ENCODE results near the gene LARGE1.

Gene LARGE1

GRCh38 chr22:33656808-33657628 lies 263.3 kb downstream of the LARGE1 start:
- no peak for DNase-seq (ENCODE audit: low spot score)

GRCh38 chr22:33654173-33654895 lies 265.9 kb downstream of the LARGE1 start:
- no peak for DNase-seq (ENCODE audit: low spot score)

GRCh38 chr22:33653532-33654063 lies 266.7 kb downstream of the LARGE1 start:
- DNase-seq (ENCODE audit: low spot score), result no peak

GRCh38 chr22:33652615-33653014 lies 267.7 kb downstream of the LARGE1 start:
- no peak for DNase-seq (ENCODE audit: low spot score)

- DNase-seq (ENCODE audit: low spot score), result no peak
Observed at GRCh38 chr22:33650244-33650643, 270.0 kb downstream of the LARGE1 start.

GRCh38 chr22:33648478-33648877 lies 271.8 kb downstream of the LARGE1 start:
- DNase-seq (ENCODE audit: low spot score), result no peak

GRCh38 chr22:33640900-33641299 lies 279.4 kb downstream of the LARGE1 start:
- DNase-seq (ENCODE audit: low spot score), result no peak

GRCh38 chr22:33639588-33640254 lies 280.6 kb downstream of the LARGE1 start:
- no peak for DNase-seq (ENCODE audit: low spot score)

GRCh38 chr22:33635766-33636165 lies 284.5 kb downstream of the LARGE1 start:
- no peak for DNase-seq (ENCODE audit: low spot score)

GRCh38 chr22:33631777-33632176 lies 288.5 kb downstream of the LARGE1 start:
- no peak for DNase-seq (ENCODE audit: low spot score)

GRCh38 chr22:33625959-33626358 lies 294.3 kb downstream of the LARGE1 start:
- no peak for DNase-seq (ENCODE audit: low spot score)

- no peak for DNase-seq (ENCODE audit: low spot score)
Observed at GRCh38 chr22:33620085-33620484, 300.2 kb downstream of the LARGE1 start.

- no peak for DNase-seq (ENCODE audit: low spot score)
Observed at GRCh38 chr22:33606504-33606903, 313.8 kb downstream of the LARGE1 start.

- DNase-seq (ENCODE audit: low spot score), result no peak
Observed at GRCh38 chr22:33605666-33606065, 314.6 kb downstream of the LARGE1 start.

- DNase-seq (ENCODE audit: low spot score), result no peak
Observed at GRCh38 chr22:33605221-33605620, 315.1 kb downstream of the LARGE1 start.

- DNase-seq (ENCODE audit: low spot score), result no peak
Observed at GRCh38 chr22:33601062-33601461, 319.2 kb downstream of the LARGE1 start.

- no peak for DNase-seq (ENCODE audit: low spot score)
Observed at GRCh38 chr22:33600595-33600994, 319.7 kb downstream of the LARGE1 start.

GRCh38 chr22:33600113-33600512 lies 320.2 kb downstream of the LARGE1 start:
- DNase-seq (ENCODE audit: low spot score), result no peak

GRCh38 chr22:33599596-33599995 lies 320.7 kb downstream of the LARGE1 start:
- no peak for DNase-seq (ENCODE audit: low spot score)

- DNase-seq (ENCODE audit: low spot score), result no peak
Observed at GRCh38 chr22:33598821-33599220, 321.5 kb downstream of the LARGE1 start.

GRCh38 chr22:33597274-33597985 lies 322.8 kb downstream of the LARGE1 start:
- DNase-seq (ENCODE audit: low spot score), result no peak

GRCh38 chr22:33593818-33594217 lies 326.5 kb downstream of the LARGE1 start:
- no peak for DNase-seq (ENCODE audit: low spot score)
